PC-9 (cell line): ENCODE results near the gene ERG. TPM values are rescaled to one million over a fixed set of nuclear protein-coding genes. Genes with fewer than 3 reads are reported as not detected.

Experiments used
- BruUV-seq: library from RNA; stranded (reverse); fragments of 400-500 nt; replicated peaks from 2 replicates; lab custom pipeline; 2021; lab: Mats Ljungman, UMichigan
- CTCF ChIA-PET: fragments of 300-600 bp; sonication (Branson Sonifier 250); formaldehyde crosslinking; loops from one replicate; lab custom pipeline; 2022; ENCODE audit warnings: antibody characterized with exemption; lab: Charles Lee
- POLR2A ChIA-PET: fragments of 300-600 bp; sonication (Branson Sonifier 250); formaldehyde crosslinking; loops from one replicate; lab custom pipeline; 2022; ENCODE audit warnings: antibody characterized with exemption; ENCODE audit not compliant: unreplicated experiment; lab: Charles Lee
- DNase-seq, 2 experiments: peaks; one replicate each; pipeline versions ENCODE4 v3.0.0 to v3.0.0-alpha.2; 2015 to 2022; ENCODE audit warnings: mixed read lengths in 1 of 2
- H2AFZ ChIP-seq: fragments of 200-600 bp; sonication (generic); 2 replicates; pipeline ENCODE4 v1.8.1; 2017; ENCODE audit warnings: antibody characterized with exemption
- H3F3A ChIP-seq: fragments of 200-600 bp; sonication (generic); 2 replicates; pipeline ENCODE4 v1.8.1; 2017; ENCODE audit warnings: antibody characterized with exemption, mild to moderate bottlenecking, low read depth; ENCODE audit not compliant: insufficient read depth
- H3K27ac ChIP-seq: fragments of 200-600 bp; sonication (generic); 2 replicates; pipeline ENCODE4 v1.6.1; 2016; ENCODE audit warnings: mixed run types
- H3K27me3 ChIP-seq: fragments of 200-600 bp; sonication (generic); 2 replicates; pipeline ENCODE4 v1.6.1; 2016; ENCODE audit warnings: low read depth, mixed run types; ENCODE audit not compliant: insufficient read depth
- H3K36me3 ChIP-seq: fragments of 200-600 bp; sonication (generic); 2 replicates; pipeline ENCODE4 v1.6.1; 2016; ENCODE audit warnings: low read depth, mixed run types
- H3K4me1 ChIP-seq: fragments of 200-600 bp; sonication (generic); replicated peaks from 2 replicates; pipeline ENCODE4 v1.6.1; 2016; ENCODE audit warnings: mixed run types; ENCODE audit not compliant: insufficient read depth
- H3K4me2 ChIP-seq: fragments of 200-600 bp; sonication (generic); 2 replicates; pipeline ENCODE4 v1.6.1; 2017; ENCODE audit warnings: mixed run types
- H3K4me3 ChIP-seq: fragments of 200-600 bp; sonication (generic); 2 replicates; pipeline ENCODE4 v1.6.1; 2016; ENCODE audit warnings: mixed run types
- H3K79me2 ChIP-seq: fragments of 200-600 bp; sonication (generic); 2 replicates; pipeline ENCODE4 v1.6.1; 2017; ENCODE audit warnings: low read depth, mixed run types
- H3K9me2 ChIP-seq: fragments of 200-600 bp; sonication (generic); 2 replicates; pipeline ENCODE4 v1.8.1; 2017; ENCODE audit warnings: mild to moderate bottlenecking; ENCODE audit not compliant: insufficient read depth
- H3K9me3 ChIP-seq: fragments of 200-600 bp; sonication (generic); 2 replicates; pipeline ENCODE4 v1.8.1; 2016; ENCODE audit warnings: low read depth; ENCODE audit not compliant: insufficient read depth
- H4K20me1 ChIP-seq: fragments of 200-600 bp; sonication (generic); 2 replicates; pipeline ENCODE4 v1.8.1; 2017; ENCODE audit not compliant: insufficient read depth
- CTCF ChIP-seq: fragments of 200-600 bp; sonication (generic); conservative IDR thresholded peaks from 2 replicates; pipeline ENCODE4 v1.6.1; 2017; ENCODE audit warnings: mixed run types, antibody characterized with exemption, mild to moderate bottlenecking, moderate library complexity
- EZH2 ChIP-seq: fragments of 200-600 bp; sonication (generic); IDR thresholded peaks from 2 replicates; pipeline ENCODE4 v1.8.0; 2017; ENCODE audit warnings: antibody characterized with exemption, low read depth
- intact Hi-C: fragments of 100-400 bp; cut with micrococcal nuclease; formaldehyde crosslinking; loops from one replicate; pipeline ENCODE4 v1.10.0; 2022; ENCODE audit not compliant: unreplicated experiment
- total RNA-seq: library from RNA; stranded (reverse); gene quantifications from 2 replicates; pipeline ENCODE4 v1.2.3, GENCODE V29; 2021

The ERG gene
- total RNA-seq, 1 experiment from 2014 or later: not detected

GRCh38 chr21:38448671-38449385, 49.4 kb downstream of the ERG start:
- BruUV-seq: no TSS peak

GRCh38 chr21:38447611-38448010, 50.7 kb downstream of the ERG start:
- CTCF ChIA-PET: no interaction called here
- BruUV-seq: no TSS peak

More at GRCh38 chr21:38448671-38449385, 49.4 kb downstream of the ERG start:
- no peaks in the 10 kb centered on the region for H3K9me3 ChIP-seq
- TF ChIP-seq EZH2 (no peak), CTCF (no peak)
- 0 out of 2 replicates have a peak, but pooled peaks cover 12% of the 10 kb centered on the region for H3K27me3 ChIP-seq
- H3K4me2 ChIP-seq: no peak overlapping the region
- no peak overlapping the region for H2AFZ ChIP-seq
- H3F3A ChIP-seq: no peaks in the 10 kb centered on the region
- no peaks in the 10 kb centered on the region for H4K20me1 ChIP-seq
- intact Hi-C loops: no loop called here
- no peaks in the 10 kb centered on the region for H3K9me2 ChIP-seq
- ChIA-PET POLR2A (no interaction called here), CTCF (no interaction called here)
- H3K4me3 ChIP-seq: no peak overlapping the region
- no peaks in the 10 kb centered on the region for H3K79me2 ChIP-seq
- no peak for DNase-seq
- no peak overlapping the region for H3K27ac ChIP-seq
- no peaks in the 10 kb centered on the region for H3K36me3 ChIP-seq
- no peaks in the 10 kb centered on the region for H3K4me1 ChIP-seq

GRCh38 chr21:38444691-38445090, 53.6 kb downstream of the ERG start:
- intact Hi-C loops: no loop called here
- no peak for TF ChIP-seq EZH2
- no peak for TF ChIP-seq CTCF

More at GRCh38 chr21:38447611-38448010, 50.7 kb downstream of the ERG start:
- no peaks in the 10 kb centered on the region for H3F3A ChIP-seq
- H4K20me1 ChIP-seq: no peaks in the 10 kb centered on the region
- H3K4me2 ChIP-seq: no peak overlapping the region
- no peaks in the 10 kb centered on the region for H3K4me1 ChIP-seq
- DNase-seq: no peak
- no peak overlapping the region for H3K27ac ChIP-seq
- POLR2A ChIA-PET: no interaction called here
- no peaks in the 10 kb centered on the region for H3K79me2 ChIP-seq
- no peaks in the 10 kb centered on the region for H3K36me3 ChIP-seq
- no peaks in the 10 kb centered on the region for H3K9me3 ChIP-seq
- no peaks in the 10 kb centered on the region for H3K9me2 ChIP-seq
- H2AFZ ChIP-seq: no peak overlapping the region
- TF ChIP-seq EZH2 (no peak), CTCF (no peak)
- intact Hi-C loops: no loop called here
- H3K4me3 ChIP-seq: no peak overlapping the region
- 0 out of 2 replicates have a peak, but pooled peaks cover 14% of the 10 kb centered on the region for H3K27me3 ChIP-seq

More at GRCh38 chr21:38444691-38445090, 53.6 kb downstream of the ERG start:
- DNase-seq: no peak
- H3K79me2 ChIP-seq: no peaks in the 10 kb centered on the region
- CTCF ChIA-PET: no interaction called here
- H2AFZ ChIP-seq: no peak overlapping the region
- no peaks in the 10 kb centered on the region for H4K20me1 ChIP-seq
- no peak overlapping the region for H3K27ac ChIP-seq
- no TSS peak for BruUV-seq
- H3F3A ChIP-seq: no peaks in the 10 kb centered on the region
- H3K9me3 ChIP-seq: no peaks in the 10 kb centered on the region
- no peak overlapping the region for H3K4me2 ChIP-seq
- H3K4me1 ChIP-seq: no peaks in the 10 kb centered on the region
- no peaks in the 10 kb centered on the region for H3K9me2 ChIP-seq
- 0 out of 2 replicates have a peak, but pooled peaks cover 10% of the 10 kb centered on the region for H3K27me3 ChIP-seq
- H3K4me3 ChIP-seq: no peak overlapping the region
- POLR2A ChIA-PET: no interaction called here
- H3K36me3 ChIP-seq: no peaks in the 10 kb centered on the region
